CD14-positive monocyte (primary cell): ENCODE measurements around the gene CDK3. TPM values are rescaled to one million over a fixed set of nuclear protein-coding genes. Genes with fewer than 3 reads are reported as not detected.

Experiments
- DNase-seq, 3 donors: peaks; one replicate each; pipeline ENCODE4 v3.0.0-alpha.2; 2011 to 2022
- H2AFZ ChIP-seq: 2 replicates; pipeline ENCODE4 v1.6.0; 2012; ENCODE audit warnings: mild to moderate bottlenecking, low read depth, low read length, inconsistent platforms; ENCODE audit not compliant: insufficient read depth, poor library complexity, severe bottlenecking
- H3K27ac ChIP-seq, 2 donors: 1 replicate in 1 of 2; 2 replicates in 1 of 2; pipeline ENCODE4 v1.5.1; 2012 to 2013; ENCODE audit warnings: low read length in 2 of 2, control low read depth in 1 of 2, inconsistent platforms in 1 of 2, low read depth in 1 of 2, mild to moderate bottlenecking in 1 of 2
- H3K27me3 ChIP-seq, 2 donors: one replicate each; pipeline versions ENCODE4 v1.6.0 to v1.6.1; 2011 to 2013; ENCODE audit warnings: low read length in 2 of 2; ENCODE audit not compliant: control insufficient read depth in 2 of 2, insufficient read depth in 2 of 2
- H3K36me3 ChIP-seq, 2 donors: replicated peaks in 1 of 2; 1 replicate in 1 of 2; 2 replicates in 1 of 2; pipeline versions ENCODE4 v1.5.1 to v1.6.1; 2012 to 2013; ENCODE audit warnings: low read length in 2 of 2, control low read depth in 1 of 2, inconsistent platforms in 1 of 2, mild to moderate bottlenecking in 1 of 2; ENCODE audit not compliant: insufficient read depth in 2 of 2, control insufficient read depth in 1 of 2
- H3K4me1 ChIP-seq, 2 donors: 1 replicate in 1 of 2; 2 replicates in 1 of 2; pipeline versions ENCODE4 v1.5.1 to v1.6.1; 2012 to 2013; ENCODE audit warnings: low read length in 2 of 2, control low read depth in 1 of 2, inconsistent platforms in 1 of 2, mild to moderate bottlenecking in 1 of 2, moderate library complexity in 1 of 2; ENCODE audit not compliant: insufficient read depth in 2 of 2, control insufficient read depth in 1 of 2
- H3K4me2 ChIP-seq: replicated peaks from 2 replicates; pipeline ENCODE3; 2012; ENCODE audit warnings: low read length, moderate library complexity, mild to moderate bottlenecking; ENCODE audit not compliant: poor library complexity, severe bottlenecking; ENCODE audit errors: extremely low read depth
- H3K4me3 ChIP-seq, 3 experiments: fragments of 200-600 bp in 1 of 3; sonication (generic) in 1 of 3; replicated peaks in 1 of 3; 1 replicate in 2 of 3; 2 replicates in 1 of 3; pipeline ENCODE4 v1.5.1; 2011 to 2013; ENCODE audit warnings: low read length in 3 of 3, mild to moderate bottlenecking in 3 of 3, control low read depth in 2 of 3, low read depth in 2 of 3, inconsistent platforms in 1 of 3, moderate library complexity in 1 of 3
- H3K79me2 ChIP-seq: 2 replicates; pipeline ENCODE4 v1.6.0; 2012; ENCODE audit warnings: mild to moderate bottlenecking, control low read depth, inconsistent platforms, low read length, moderate library complexity; ENCODE audit not compliant: insufficient read depth
- H3K9ac ChIP-seq: 2 replicates; pipeline ENCODE4 v1.6.0; 2017; ENCODE audit warnings: low read length, mild to moderate bottlenecking; ENCODE audit not compliant: insufficient read depth, poor library complexity, severe bottlenecking
- H3K9me3 ChIP-seq, 2 donors: replicated peaks in 1 of 2; 1 replicate in 1 of 2; 2 replicates in 1 of 2; pipeline versions ENCODE4 v1.5.1 to v1.6.1; 2012 to 2013; ENCODE audit warnings: low read length in 2 of 2, control low read depth in 1 of 2; ENCODE audit not compliant: control insufficient read depth in 1 of 2, insufficient read depth in 1 of 2
- H4K20me1 ChIP-seq: 2 replicates; pipeline ENCODE4 v1.6.0; 2012; ENCODE audit warnings: mild to moderate bottlenecking, low read length, control low read depth, moderate library complexity; ENCODE audit not compliant: insufficient read depth
- H3K27ac Mint-ChIP-seq, 7 donors: one replicate each; pipeline ENCODE4 v1.8.0; 2020; ENCODE audit warnings: mild to moderate bottlenecking in 7 of 7, mixed read lengths in 7 of 7, moderate library complexity in 6 of 7, inconsistent platforms in 2 of 7
- H3K27me3 Mint-ChIP-seq, 3 donors: one replicate each; pipeline ENCODE4 v1.8.0; 2021 to 2022; ENCODE audit warnings: low read depth in 3 of 3, mild to moderate bottlenecking in 3 of 3, mixed read lengths in 3 of 3, moderate library complexity in 3 of 3, inconsistent platforms in 1 of 3
- H3K36me3 Mint-ChIP-seq, 2 donors: one replicate each; pipeline ENCODE4 v1.8.0; 2020; ENCODE audit warnings: mixed read lengths in 2 of 2, inconsistent platforms in 1 of 2, mild to moderate bottlenecking in 1 of 2
- H3K4me1 Mint-ChIP-seq: one replicate; pipeline ENCODE4 v1.8.0; 2020; ENCODE audit warnings: mild to moderate bottlenecking, mixed read lengths
- H3K4me3 Mint-ChIP-seq, 2 donors: one replicate each; pipeline ENCODE4 v1.8.0; 2020; ENCODE audit warnings: mild to moderate bottlenecking in 2 of 2, mixed read lengths in 2 of 2, moderate library complexity in 1 of 2
- H3K9me3 Mint-ChIP-seq, 7 donors: one replicate each; pipeline ENCODE4 v1.8.0; 2020 to 2022; ENCODE audit warnings: mixed read lengths in 7 of 7, mild to moderate bottlenecking in 6 of 7, moderate library complexity in 6 of 7, inconsistent platforms in 2 of 7
- CTCF ChIP-seq: fragments of 200-600 bp; IDR thresholded peaks from one replicate; pipeline ENCODE4 v1.8.0; 2022; ENCODE audit warnings: antibody characterized with exemption, mild to moderate bottlenecking
- WGBS: methylation state at CpG from one replicate; pipeline ENCODE4 v1.1.5; 2013; ENCODE audit warnings: missing lambda C conversion rate; ENCODE audit not compliant: insufficient coverage; 5-methylcytosine and 5-hydroxymethylcytosine counted together
- intact Hi-C, 2 donors: fragments of 100-400 bp; cut with micrococcal nuclease; formaldehyde crosslinking; loops; one replicate each; pipeline versions ENCODE4 v1.15.0 to v1.15.1; 2023
- polyA plus RNA-seq, 3 donors: library from polyadenylated mRNA; depleted of rRNA in 1 of 3; unstranded in 2 of 3; stranded (reverse) in 1 of 3; fragments of 300-500 nt in 2 of 3; fragments of >200 nt in 1 of 3; fragmentation: Illumina TruSeq in 2 of 3; gene quantifications; 1 replicate in 2 of 3; 2 replicates in 1 of 3; pipeline ENCODE4 v1.2.3, GENCODE V29; 2012 to 2021

The CDK3 gene
- polyA plus RNA-seq, 3 donors, result 25.5 TPM; not detected in 2

GRCh38 chr17:75983501-75984181, 17.0 kb upstream of the CDK3 start:
- intact Hi-C loops, result no loop called here
- Histone ChIP-seq H4K20me1 (no peaks in the 10 kb centered on the region), H2AFZ (no peak overlapping the region), H3K27ac (peak overlapping the region in 1 of 2 donors; percentile 66), H3K9ac (no peak overlapping the region), H3K36me3 (peaks cover 3 to 18% of the 10 kb centered on the region in 2 donors), H3K4me1 (peaks cover 26 to 28% of the 10 kb centered on the region in 2 donors), H3K9me3 (no peaks in the 10 kb centered on the region), H3K4me3 (no peak overlapping the region), H3K27me3 (no peaks in the 10 kb centered on the region), H3K4me2 (peak overlapping the region; percentile 31), H3K79me2 (peaks cover 25% of the 10 kb centered on the region)
- peak overlapping the region; percentile 5 to 87 (median 81) for H3K27ac Mint-ChIP-seq
- no peaks in the 10 kb centered on the region for H3K27me3 Mint-ChIP-seq
- H3K4me3 Mint-ChIP-seq, result no peak overlapping the region
- 53% methylated on average over 3 of the region's 6 CpGs for WGBS
- H3K36me3 Mint-ChIP-seq, result peaks cover 11 to 15% of the 10 kb centered on the region in 2 donors
- no peak for TF ChIP-seq CTCF
- H3K4me1 Mint-ChIP-seq, result peaks cover 25% of the 10 kb centered on the region
- peak; percentile 22 to 49 (median 31) for DNase-seq
- no peaks in the 10 kb centered on the region for H3K9me3 Mint-ChIP-seq

DNA sequence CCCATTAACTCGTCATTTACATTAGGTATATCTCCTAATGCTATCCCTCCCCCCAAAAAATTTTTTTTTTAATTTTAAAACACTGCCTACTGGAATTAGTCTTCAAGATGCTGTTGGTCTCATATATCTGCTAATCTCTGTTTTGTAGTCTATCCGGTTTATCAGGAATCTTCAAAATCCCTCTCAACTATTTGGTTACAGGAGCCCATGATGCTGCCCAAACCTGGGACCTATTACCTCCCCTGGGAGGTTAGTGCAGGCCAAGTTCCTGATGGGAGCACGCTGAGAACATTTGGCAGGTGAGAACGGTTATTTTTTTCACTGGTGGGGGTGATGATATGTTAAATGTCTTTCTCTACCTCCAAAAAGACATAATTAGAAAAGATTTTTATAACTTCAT, 14.7 kb upstream of the CDK3 start:
- WGBS, result 100% methylated on average over 1 of the region's 4 CpGs

More for the DNA sequence above, 14.7 kb upstream of the CDK3 start:
- Histone ChIP-seq H3K9me3 (no peaks in the 10 kb centered on the region), H3K9ac (no peak overlapping the region), H2AFZ (no peak overlapping the region), H4K20me1 (no peaks in the 10 kb centered on the region), H3K27me3 (no peaks in the 10 kb centered on the region), H3K4me2 (no peak overlapping the region), H3K4me1 (peaks cover 15 to 18% of the 10 kb centered on the region in 2 donors), H3K4me3 (no peak overlapping the region), H3K79me2 (peaks cover 6% of the 10 kb centered on the region), H3K36me3 (peaks cover 3 to 18% of the 10 kb centered on the region in 2 donors), H3K27ac (no peak overlapping the region)
- peaks cover 16 to 22% of the 10 kb centered on the region in 2 donors for H3K36me3 Mint-ChIP-seq
- intact Hi-C loops, result no loop called here
- H3K4me3 Mint-ChIP-seq, result no peak overlapping the region
- no peak overlapping the region for H3K27ac Mint-ChIP-seq
- no peaks in the 10 kb centered on the region for H3K27me3 Mint-ChIP-seq
- no peak for DNase-seq
- TF ChIP-seq CTCF, result no peak
- peaks cover 14% of the 10 kb centered on the region for H3K4me1 Mint-ChIP-seq
- H3K9me3 Mint-ChIP-seq, result peaks cover 0 to 1% (median 0%) of the 10 kb centered on the region in 7 donors
